GM19023 (cell line): ENCODE measurements around the gene RTL1.

Experiments used
- ATAC-seq: cut with Tn5 transposase; IDR thresholded peaks from one replicate; pipeline ENCODE4 v1.9.1; 2021; ENCODE audit warnings: mild to moderate bottlenecking, moderate library complexity; ENCODE audit not compliant: unreplicated experiment

Gene RTL1

GRCh38 chr14:100854435-100854834 lies 49.1 kb downstream of the RTL1 start:
- no peak for ATAC-seq

DNA sequence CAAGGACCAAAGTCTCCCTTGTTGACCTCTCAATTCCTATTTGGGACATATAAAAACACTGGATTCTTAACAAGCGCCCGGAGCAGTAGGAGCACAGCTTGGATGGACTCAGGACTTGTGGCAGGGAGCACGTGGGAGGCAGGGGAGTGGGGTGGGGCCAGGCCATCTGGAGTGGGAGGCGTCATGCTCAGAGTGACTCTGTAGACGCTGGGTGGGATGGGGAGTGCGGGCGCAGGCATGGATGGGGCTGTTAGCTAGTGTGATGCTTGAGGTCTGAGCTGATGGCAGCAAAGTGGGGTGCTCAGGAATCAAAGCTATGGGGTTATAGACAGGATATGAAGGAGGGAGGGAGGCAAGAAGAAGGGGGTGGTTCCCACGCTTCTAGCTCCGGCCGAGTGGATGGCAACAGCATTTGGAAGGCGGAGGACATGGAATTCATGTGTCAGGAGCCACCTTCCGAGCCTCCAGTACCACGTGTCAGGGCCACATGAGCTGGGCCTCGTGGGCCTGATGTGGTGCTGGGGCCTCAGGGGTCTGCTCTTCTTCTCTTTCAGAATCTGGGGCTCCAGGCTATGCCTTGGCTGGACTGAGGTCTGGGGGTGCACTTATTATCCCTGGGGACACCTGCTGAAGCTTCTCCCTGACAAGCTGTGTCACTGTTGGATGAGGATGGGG lies 51.4 kb downstream of the RTL1 start:
- ATAC-seq: no peak

DNA sequence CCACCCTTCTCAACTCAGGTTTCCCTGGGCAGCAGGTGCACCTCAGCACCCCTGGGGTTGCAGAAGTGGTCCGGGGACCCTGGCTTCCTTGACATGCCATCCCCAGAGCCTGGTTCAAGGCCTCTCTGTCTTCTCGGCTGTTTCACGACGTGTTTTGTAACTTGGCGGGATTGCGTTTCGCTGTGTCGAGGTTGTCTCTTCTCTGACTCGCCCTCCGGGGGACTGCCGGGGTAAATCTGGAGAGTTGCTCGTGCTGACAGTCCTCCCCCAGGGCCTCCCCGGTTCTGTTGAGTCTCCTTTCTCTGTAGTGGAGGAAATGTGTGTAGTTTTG lies 52.0 kb downstream of the RTL1 start:
- no peak for ATAC-seq

- ATAC-seq: peak; percentile 62
These were observed 52.5 kb downstream of the RTL1 start for GRCh38 chr14:100850841-100851585.

- no peak for ATAC-seq
These were observed 54.3 kb downstream of the RTL1 start for GRCh38 chr14:100849115-100849781.

GRCh38 chr14:100846309-100846859 lies 57.1 kb downstream of the RTL1 start:
- no peak for ATAC-seq

- no peak for ATAC-seq
These were observed 58.2 kb downstream of the RTL1 start for GRCh38 chr14:100845341-100845740.

- ATAC-seq: no peak
These were observed 58.7 kb downstream of the RTL1 start for GRCh38 chr14:100844846-100845245.

DNA sequence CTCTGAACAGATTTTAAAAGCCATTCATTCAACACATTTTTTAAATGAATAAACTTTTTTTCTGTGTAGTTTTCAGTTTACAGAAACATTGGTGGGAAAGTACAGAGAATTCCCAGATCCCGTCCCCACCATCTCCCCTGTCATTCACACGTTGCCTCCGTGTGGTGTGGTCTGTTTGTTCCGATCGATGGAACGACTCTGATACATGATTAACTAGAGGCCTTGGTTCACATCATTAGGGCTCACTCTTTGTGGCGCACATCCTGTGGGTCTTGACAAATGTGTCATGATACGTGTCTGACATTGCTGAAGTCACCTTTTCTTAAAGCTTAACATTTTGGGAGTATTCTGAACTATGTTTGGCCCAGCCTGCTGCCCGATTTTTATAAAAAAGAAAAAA lies 59.1 kb downstream of the RTL1 start:
- ATAC-seq: no peak

- ATAC-seq: no peak
These were observed 59.5 kb downstream of the RTL1 start for GRCh38 chr14:100844082-100844408.

DNA sequence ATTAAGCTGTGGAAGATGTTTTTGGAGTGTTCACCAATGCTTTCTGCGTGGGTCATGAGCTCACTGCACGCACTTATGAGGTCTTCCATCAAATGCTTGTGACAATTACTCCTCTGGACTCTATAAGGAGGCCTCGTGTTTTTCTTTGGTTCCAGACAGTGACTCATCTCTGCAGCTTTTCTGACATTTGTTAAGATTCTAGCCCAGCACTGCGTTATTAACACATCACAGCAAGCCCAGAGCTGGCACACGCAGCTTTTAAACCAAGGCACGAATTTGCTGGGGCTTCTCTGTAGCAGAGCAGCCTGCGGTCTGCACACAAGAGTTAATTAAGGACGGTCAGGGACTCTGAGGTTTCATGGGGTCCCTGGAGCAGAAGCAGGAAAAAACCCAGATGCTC lies 60.7 kb downstream of the RTL1 start:
- no peak for ATAC-seq

GRCh38 chr14:100841761-100842403 lies 61.6 kb downstream of the RTL1 start:
- ATAC-seq: no peak

DNA sequence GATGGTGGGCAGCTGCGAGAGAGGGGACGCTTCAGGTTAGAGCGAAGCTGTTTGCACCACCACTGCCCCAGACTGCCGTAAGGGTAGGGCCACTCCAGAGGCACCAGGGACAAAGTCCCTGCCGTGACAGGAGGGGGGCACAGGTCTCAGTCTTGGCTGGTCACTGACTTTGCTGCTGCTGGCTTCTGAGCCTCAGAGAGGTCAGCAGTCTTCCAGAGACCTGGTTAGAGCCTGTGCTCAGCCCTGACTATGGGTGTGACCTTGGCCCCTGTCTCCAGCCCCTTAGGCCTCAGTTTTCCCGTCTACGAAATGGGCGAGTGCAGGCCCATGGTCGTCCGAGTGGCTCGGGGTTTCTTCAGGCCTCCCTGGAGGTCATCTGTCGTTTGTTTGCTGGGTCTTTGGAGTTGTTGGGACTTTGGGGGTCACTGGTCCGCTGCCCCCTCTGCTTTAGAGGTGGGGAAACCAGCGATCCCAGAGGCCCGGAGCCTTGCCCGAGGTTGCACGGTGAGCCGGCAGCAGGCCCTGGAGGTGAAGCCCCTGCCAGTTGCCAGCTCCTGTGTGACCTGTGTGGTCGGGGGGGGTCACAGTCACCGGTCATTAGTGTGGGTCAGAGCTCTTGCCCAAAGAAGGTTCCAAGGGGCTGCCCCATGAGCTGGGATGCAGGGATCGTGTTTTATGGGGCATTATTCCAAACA lies 62.3 kb downstream of the RTL1 start:
- ATAC-seq: no peak

DNA sequence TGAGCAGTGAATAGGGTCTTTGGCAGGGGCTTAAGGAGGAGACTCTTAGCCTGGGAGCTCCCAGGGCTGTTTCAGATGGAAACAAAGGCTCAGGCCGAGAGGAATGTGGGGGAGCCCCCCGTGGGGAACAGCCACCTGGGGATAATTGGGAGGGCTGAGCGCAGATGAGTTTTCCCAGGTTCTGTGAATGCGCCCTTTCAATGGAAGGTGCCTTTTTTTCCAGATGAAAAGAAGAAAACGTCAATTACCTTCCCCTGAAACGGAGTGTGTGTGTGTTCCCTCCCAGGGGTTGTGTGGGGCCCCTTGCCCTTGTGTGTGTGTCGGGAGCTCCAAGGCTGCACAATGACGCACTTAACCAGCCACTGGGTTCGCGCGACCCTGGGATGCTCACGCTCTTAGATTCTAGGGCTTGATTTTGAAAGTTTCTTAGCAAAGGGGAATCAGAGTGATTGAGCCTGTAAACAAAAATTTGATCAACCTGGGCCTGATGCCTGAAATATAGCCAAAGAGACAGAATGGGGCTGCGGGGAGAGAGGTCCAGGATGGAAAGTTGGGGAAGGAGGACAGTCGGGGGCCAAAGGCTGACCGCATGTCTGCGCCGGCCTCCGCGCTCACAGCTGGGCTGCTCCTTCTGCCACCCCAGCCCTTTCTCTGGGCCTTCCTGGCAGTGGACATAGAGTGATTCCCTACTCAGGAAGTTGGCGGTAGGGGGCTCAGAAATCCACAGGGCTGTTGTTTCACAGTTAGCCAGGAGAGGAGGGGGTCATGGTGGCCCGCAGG lies 63.0 kb downstream of the RTL1 start:
- no peak for ATAC-seq

GRCh38 chr14:100839681-100840111 lies 63.8 kb downstream of the RTL1 start:
- no peak for ATAC-seq

DNA sequence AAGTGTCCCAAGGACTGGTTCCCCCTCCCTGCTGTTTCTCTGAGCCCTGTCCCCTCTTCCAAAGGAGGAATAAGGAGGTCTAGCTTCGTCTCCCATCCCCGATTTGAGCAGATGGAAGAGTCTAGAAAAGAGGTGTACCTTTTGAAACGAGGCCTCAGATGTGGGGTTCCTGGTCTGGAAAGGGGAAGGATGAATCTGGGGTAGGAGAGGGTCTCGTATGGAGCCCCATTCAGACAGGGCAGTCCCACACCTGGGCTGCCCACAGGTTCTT lies 64.3 kb downstream of the RTL1 start:
- no peak for ATAC-seq

GRCh38 chr14:100838493-100839314 lies 64.8 kb downstream of the RTL1 start:
- no peak for ATAC-seq

DNA sequence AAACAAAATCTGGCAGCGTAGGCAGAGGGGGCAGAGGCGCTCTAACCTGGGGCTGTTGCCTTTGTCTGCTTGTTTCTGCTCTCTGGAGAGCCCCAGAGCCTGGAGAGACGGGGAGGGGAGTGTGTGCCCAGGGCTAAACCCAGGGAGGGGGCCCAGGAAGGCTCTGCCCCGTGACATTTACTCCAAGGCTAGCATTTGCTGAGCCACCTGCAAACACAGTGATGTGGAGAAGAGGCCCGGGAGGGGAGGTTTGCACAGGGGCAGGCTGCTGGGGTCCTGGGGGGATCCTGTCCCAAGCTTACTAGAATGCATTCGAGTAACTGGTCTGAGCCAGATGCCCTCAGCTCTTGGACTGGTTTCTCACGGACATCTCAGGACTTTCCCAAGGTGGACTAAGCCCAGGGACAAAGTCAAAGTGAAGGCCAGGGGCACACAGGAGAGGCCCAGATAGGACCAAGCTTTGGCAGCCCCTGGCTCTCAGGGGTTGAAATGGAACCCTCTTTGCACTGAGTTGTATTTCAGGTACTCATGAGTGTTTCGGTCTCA lies 65.6 kb downstream of the RTL1 start:
- ATAC-seq: no peak
